ENCODE data around the gene TCERG1L. TPM values are rescaled to one million over a fixed set of nuclear protein-coding genes. Genes with fewer than 3 reads are reported as not detected.

TCERG1L gene
- polyA plus RNA-seq, 10 donors = 0.09 to 2.1 (median 0.21) TPM

DNA sequence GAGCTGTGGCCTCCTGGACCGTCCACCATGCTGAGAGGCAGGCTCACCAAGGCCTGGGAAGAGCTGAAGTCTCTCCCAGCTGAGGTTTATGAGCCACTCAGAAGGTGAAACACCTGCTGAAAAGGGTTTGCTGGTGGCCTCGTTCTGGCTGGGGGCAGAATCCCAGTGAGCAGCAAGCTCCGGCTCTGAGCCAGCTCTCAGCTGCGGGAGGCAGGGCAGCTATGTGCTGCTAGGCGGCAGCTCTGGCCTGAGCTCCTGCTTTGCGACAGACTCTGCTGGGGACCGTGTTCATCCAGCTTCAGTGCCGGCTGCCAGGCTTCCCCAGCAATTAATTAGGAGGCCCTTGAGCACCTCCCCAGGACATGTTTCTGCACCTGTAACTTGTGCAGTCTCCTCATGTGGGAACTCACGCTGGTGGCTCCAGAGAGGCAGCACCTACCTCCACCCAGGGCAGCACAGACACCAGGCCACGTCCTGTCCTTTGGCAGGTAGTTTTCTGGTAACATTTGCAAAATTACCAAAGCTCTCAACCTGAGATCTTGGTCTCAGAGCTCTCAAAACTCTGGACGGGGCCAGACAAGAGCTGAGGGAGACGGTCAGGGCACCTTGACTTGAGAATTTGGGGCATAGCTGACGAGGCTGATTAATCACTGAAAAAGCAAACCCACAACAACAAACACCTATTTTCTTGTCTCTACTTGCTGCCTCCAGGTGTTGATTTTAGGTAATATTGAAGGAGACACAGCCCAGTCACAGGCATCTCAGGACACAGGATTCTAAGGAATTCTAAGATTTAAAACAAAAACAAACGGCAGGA, 185.0 kb downstream of the TCERG1L start:
- no peak for DNase-seq

DNA sequence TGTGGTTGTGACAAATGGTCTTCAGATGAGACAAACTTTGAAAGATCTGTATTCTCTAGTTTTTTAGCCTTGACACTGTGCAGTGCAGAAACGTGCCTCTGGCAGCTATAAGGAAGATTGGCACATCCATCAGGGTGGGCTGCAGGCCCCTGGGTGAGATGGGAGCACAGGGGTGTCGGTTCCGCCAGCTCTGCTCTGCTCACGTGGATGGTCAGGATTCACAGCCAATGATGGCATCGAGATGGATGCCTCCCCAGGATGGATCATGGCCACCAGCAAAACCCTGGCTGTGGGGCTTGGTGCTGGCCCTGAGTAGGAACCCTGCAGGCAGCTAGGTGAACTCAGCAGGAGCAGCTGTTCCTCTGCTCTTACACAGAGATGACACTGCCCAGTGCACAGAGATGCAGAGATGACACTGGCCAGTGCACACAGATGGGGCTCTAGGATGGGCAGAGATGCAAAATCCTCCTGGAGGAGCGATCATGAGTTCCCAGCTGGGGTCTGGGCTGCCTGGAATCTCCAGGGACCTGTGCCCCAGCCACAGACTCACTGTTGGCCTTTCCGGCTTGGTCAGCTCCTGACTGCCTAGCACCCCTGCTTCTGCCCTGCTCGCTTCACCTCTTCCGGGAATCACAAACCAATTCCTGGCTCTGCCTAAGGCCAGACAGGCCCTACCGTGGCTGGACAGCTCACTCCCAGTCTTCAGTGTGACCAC, 185.9 kb downstream of the TCERG1L start:
- no peak for DNase-seq

DNA sequence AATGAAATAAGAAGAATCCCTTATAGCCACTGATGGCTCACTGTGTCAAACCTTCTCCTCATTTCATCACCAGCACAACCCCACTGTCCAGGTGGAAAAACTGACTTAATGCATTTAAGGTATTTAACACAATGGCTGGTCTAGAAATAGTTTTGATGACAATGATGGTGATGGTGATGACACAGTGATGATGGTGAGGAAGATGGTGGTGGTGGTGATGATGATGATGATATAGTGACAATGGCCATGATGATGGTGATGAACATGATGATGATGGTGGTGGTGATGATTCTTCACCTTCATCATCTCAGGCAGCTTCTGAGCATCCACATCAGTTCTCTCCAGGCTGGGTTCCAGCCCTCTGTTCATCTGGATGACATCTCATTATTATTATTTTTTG, 186.6 kb downstream of the TCERG1L start:
- no peak for DNase-seq

GRCh38 chr10:131123496-131123895, 188.0 kb downstream of the TCERG1L start:
- no peak for DNase-seq

DNA sequence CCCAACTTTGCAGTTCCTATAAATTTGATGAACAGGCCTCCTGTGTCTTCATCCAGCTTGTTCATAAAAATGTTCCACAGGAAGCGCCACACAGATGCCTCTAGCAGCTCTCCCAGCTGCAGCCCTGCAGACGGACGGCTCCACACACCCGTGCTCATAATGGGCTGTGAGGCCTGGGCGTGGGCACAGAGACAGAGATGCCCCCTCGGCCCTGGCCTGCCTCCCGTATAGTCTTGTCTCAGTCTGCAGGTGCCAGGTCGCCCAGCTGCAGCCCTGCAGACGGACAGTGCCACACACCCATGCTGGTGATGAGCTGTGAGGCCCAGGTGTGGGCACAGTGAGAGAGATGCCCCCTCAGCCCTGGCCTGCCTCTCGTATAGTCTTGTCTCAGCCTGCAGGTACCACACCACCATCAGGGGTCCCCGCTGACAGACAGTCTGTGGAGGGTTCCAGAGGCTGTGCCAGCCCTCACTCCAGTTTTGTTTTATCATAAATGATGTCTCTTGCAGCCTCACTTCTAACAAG, 189.9 kb downstream of the TCERG1L start:
- no peak for DNase-seq

GRCh38 chr10:131119626-131120355, 191.7 kb downstream of the TCERG1L start:
- no peak for DNase-seq

DNA sequence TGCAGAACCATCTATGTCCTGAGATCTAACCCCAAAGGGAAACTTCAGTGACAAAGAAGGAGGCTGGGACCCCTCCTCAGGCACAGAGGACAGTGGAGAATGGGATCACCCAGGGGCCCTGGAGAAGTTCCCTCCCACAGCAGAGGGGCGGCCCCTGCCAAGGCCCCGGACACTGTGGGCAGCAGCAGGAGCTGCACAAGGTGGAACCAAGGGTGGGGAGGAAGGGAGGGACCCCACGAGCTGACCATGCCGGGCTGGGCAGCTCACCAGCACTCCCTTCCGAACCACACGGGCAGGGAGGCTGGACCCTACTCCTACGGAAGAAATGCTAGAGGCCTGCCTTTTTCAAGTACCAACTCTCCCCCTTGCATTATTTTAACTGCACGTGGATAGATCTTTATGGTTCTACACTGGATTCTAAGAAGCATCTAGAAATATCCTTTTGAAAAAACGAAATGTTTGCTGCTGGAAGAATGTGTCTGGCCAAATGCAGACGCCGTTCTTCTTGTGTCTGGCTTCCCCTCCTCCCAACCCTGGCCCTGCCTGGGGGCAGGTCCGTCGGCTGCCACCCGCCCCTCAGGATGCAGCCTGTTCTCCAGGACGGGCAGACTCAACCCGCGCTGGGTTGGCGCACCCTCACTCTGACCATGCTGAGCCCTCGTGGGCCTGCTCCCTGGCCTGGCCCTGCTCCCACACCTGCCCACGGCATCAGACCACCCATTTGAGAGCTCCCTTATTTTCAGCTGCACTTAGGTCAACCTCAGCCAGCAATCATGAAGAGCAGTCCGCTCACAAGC, 193.9 kb downstream of the TCERG1L start:
- DNase-seq = no peak

DNA sequence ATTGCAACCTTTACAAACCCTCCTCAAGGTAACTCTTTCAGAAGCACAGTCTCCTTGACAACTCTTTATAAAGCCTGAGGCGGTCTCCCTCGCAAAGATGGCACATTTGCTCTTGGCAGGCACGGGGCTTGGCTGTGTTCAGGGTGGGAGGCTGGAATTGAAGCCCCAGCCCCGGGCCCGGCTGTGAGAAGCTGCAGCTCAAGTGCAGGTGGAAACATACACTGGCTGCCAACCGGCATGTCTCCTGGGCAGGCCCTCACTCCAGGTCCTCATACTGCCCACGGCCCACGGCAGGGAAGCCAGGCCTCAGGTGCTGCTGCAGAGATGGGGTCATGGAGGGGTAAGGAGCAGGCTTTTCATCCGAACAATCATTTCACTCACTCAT, 194.5 kb downstream of the TCERG1L start:
- DNase-seq = no peak

DNA sequence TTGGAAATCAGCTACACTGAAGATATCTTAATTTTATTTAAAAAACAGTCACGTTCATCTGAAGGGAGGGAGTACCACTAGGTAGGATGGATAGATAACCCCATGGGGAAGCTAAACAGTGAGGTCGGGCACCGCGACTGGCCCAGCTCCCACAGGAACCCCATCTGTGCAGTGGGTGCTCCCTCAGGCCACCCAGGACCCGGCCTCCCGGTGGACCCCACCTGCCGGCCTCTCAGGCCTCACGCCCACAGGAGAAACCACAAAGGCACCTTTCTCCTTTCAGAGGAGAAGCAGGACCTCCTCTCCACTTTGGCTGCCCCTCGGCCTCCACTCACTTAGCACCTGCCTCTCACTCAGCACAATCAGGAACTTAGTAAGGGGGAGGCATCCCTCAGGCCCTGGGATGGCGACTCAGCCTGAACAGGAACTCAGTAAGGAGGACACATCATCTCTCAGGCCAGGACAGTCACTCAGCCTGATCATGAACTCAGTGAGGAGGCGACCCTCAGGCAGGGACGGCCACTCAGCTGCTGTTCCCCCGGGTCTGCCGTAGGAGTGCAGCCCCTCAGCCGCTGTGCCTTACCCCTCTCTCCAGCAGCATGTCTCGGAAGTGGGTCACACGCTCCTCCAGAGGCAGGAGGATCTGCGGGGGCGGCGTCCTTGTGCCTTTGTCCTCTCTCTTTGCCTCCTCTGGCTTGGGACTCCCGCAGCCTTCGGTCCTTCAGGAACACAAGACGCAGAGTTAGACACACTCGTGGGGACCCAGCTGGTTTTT, 195.1 kb downstream of the TCERG1L start:
- DNase-seq = no peak

DNA sequence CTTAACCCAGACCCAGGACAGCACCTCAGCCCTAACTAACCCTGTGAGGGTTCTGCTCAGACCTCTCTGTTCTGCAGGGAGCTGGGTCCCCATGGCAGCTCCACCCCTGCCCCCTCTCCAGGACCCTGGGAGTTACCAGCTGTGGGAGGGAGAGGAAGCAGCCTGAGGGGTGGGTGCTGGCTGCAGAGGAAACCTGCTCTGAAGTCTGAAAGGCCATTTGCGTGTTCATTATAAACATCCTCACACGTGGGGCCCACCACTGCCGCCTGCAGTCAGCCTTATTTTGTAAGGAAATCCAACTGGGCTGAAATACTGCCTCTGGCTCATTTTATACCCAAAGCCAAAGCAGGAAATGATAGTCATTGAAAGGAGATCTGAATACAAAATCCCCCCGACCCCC, 195.7 kb downstream of the TCERG1L start:
- DNase-seq = no peak

- DNase-seq = no peak
Observed at GRCh38 chr10:131115321-131115720, 196.2 kb downstream of the TCERG1L start.

- DNase-seq = no peak
Observed at GRCh38 chr10:131114846-131115245, 196.7 kb downstream of the TCERG1L start.

- DNase-seq = no peak
Observed at GRCh38 chr10:131113709-131114291, 197.7 kb downstream of the TCERG1L start.

DNA sequence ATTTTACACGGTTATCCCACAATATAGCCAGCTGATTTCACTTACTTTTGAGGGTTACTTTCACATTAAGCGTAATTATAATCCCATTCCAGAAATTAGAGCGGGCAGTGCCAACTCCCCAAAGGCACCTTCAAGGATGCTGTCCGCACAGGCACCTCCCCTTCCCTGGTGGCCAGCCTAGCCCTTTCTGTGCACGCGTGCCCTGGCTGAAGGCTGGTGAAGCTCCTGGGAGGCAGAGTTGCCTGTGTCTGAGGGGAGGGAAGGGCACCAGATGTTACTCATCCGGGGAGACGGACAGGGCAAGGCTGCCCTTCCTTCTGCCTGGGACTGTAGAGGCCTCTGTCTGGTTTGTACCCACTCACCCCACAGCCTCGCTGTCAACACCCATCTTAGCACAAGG, 198.4 kb downstream of the TCERG1L start:
- DNase-seq = no peak

DNA sequence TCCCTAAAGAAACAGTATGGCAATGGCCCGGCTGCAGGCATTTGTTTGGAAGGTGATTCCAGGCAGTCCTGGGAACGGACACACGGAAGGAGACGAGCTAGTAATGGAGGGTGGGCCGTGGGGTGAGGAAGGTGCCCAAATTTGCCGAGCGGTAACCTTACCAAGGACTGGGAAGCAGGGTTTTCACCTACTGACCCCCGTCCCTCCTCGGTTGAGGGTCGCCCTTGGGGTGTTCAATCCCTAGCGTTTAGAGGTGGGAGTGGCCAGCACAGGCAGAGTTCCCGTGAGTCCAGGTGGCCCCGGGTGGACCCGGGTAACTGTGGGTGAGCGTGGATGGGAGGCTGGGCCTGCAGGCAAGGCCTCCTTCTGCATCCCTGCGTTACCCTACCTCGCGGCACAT, 198.8 kb downstream of the TCERG1L start:
- no peak for DNase-seq

DNA sequence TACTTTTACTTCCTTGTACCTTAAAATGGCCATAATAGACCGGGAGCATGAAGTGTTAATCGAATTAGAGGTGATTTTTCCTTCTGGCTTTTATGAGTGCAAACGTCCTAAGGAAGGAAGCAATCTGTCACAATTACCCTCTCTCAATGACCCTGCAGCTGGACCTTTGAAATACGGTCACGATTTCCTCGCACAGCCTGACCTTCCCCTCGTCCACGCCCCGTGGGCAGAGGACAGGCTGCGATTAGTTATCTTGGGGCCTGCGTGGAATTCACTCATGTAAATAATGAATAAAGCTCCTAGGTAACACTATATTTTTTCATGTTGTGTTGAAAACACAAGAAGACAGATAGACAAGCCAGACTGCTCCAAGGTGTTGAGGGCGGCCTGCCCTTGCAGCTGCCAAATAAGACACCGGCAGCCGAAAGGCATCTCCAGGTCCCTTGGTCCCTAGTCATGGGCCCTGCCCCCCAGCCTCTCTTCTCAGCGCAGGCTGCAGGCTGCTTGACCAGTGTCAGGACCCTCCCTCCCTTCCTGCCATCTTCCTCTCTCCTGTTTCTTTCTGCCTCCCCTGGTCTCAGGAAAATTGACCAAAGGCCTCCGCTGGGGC, 199.9 kb downstream of the TCERG1L start:
- DNase-seq = no peak

DNA sequence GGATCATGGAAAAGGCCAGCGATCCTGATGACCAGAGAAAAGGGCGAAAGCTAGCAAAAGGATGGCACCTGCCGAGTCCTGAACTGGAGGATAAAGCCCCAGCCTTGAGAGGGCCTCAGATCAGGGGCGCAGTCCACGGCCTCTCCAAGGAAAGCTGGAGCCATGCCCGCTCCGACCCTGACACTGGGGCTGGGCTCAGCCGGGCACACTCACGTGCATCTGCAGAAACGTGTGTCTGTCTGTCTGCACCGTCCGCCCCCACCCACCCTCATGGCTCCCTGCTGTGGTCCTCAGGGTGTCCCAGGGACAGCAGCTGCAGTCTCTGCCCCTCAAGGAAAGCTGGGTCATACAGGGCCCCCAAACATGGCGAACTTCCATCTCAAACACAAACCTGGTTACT, 200.5 kb downstream of the TCERG1L start:
- DNase-seq = no peak

GRCh38 chr10:131110241-131110783, 201.2 kb downstream of the TCERG1L start:
- DNase-seq = no peak

DNA sequence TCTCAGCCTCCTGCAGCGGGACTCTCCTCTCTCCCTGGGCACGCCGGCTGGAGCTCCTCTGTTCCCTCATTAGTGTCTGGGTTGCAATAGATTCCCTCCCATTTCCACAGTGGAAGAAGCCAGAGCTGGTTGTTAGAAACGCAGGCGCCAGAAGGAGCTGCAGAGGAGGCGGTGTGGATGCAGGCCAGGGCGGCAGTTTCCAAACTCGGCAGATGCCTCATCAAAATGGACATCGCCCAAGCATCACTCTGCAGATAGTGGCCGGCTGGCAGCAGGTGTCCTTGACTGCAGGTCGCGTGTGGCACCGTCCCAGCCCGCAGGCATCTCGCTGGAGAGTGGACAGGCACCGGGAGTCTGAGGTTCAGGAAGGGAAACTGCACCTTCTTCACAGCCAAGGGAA, 201.8 kb downstream of the TCERG1L start:
- DNase-seq = no peak

GRCh38 chr10:131109291-131109690, 202.2 kb downstream of the TCERG1L start:
- DNase-seq = no peak
